OCI-LY1 (cell line): ENCODE data around the gene YPEL2.

Experiments used
- EZH2 ChIP-seq: fragments of 200-600 bp; sonication (generic), shearing (Covaris generic); IDR thresholded peaks from 2 replicates; pipeline ENCODE4 v1.8.0; 2017; ENCODE audit warnings: borderline replicate concordance, mixed run types, mild to moderate bottlenecking, antibody characterized with exemption, low read length, moderate library complexity, mixed read lengths
- TF ChIP-seq, protein P1 (sequence below): fragments of 200-600 bp; sonication (generic), shearing (Covaris generic); IDR thresholded peaks from 2 replicates; pipeline ENCODE4 v1.5.1; 2017; ENCODE audit warnings: mild to moderate bottlenecking, antibody characterized with exemption, low read length, moderate library complexity, mixed read lengths

- TF ChIP-seq, protein P1, sequence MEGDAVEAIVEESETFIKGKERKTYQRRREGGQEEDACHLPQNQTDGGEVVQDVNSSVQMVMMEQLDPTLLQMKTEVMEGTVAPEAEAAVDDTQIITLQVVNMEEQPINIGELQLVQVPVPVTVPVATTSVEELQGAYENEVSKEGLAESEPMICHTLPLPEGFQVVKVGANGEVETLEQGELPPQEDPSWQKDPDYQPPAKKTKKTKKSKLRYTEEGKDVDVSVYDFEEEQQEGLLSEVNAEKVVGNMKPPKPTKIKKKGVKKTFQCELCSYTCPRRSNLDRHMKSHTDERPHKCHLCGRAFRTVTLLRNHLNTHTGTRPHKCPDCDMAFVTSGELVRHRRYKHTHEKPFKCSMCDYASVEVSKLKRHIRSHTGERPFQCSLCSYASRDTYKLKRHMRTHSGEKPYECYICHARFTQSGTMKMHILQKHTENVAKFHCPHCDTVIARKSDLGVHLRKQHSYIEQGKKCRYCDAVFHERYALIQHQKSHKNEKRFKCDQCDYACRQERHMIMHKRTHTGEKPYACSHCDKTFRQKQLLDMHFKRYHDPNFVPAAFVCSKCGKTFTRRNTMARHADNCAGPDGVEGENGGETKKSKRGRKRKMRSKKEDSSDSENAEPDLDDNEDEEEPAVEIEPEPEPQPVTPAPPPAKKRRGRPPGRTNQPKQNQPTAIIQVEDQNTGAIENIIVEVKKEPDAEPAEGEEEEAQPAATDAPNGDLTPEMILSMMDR: no peak
- TF ChIP-seq EZH2: no peak
Observed at GRCh38 chr17:59397316-59398073, 66.0 kb downstream of the YPEL2 start.
